Neural crest cell (in vitro differentiated cells): ENCODE measurements around the gene GATAD2B. TPM values are rescaled to one million over a fixed set of nuclear protein-coding genes. Genes with fewer than 3 reads are reported as not detected.
A peak's percentile ranks its signal among the peaks of the same experiment; 100 is the strongest.

ENCODE experiments used
- DNase-seq: peaks from one replicate; pipeline ENCODE4 v3.0.0; 2021; ENCODE audit warnings: low read depth, mixed read lengths, low spot score
- H3K27ac Mint-ChIP-seq: one replicate; pipeline ENCODE4 v1.8.0; 2021; ENCODE audit warnings: mild to moderate bottlenecking, mixed read lengths; ENCODE audit not compliant: unreplicated experiment
- H3K27me3 Mint-ChIP-seq: 2 replicates; pipeline ENCODE4 v1.8.0; 2021; ENCODE audit warnings: low read depth, mild to moderate bottlenecking, mixed read lengths
- H3K36me3 Mint-ChIP-seq: 2 replicates; pipeline ENCODE4 v1.8.0; 2021; ENCODE audit warnings: low read depth, mild to moderate bottlenecking, mixed read lengths
- H3K4me1 Mint-ChIP-seq: 2 replicates; pipeline ENCODE4 v1.8.0; 2021; ENCODE audit warnings: mixed read lengths
- H3K4me3 Mint-ChIP-seq: one replicate; pipeline ENCODE4 v1.8.0; 2021; ENCODE audit warnings: mild to moderate bottlenecking, mixed read lengths
- H3K9me3 Mint-ChIP-seq: 2 replicates; pipeline ENCODE4 v1.8.0; 2021; ENCODE audit warnings: mixed read lengths
- CTCF ChIP-seq: fragments of 200-600 bp; sonication (generic); conservative IDR thresholded peaks from 2 replicates; pipeline ENCODE4 v1.5.0; 2021; ENCODE audit warnings: antibody characterized with exemption, mild to moderate bottlenecking
- total RNA-seq: library from RNA; stranded (reverse); gene quantifications from 2 replicates; pipeline ENCODE4 v1.2.1, GENCODE V29; 2021

The GATAD2B gene
- total RNA-seq, 1 donor from 2014 or later = 52.5 TPM

DNA sequence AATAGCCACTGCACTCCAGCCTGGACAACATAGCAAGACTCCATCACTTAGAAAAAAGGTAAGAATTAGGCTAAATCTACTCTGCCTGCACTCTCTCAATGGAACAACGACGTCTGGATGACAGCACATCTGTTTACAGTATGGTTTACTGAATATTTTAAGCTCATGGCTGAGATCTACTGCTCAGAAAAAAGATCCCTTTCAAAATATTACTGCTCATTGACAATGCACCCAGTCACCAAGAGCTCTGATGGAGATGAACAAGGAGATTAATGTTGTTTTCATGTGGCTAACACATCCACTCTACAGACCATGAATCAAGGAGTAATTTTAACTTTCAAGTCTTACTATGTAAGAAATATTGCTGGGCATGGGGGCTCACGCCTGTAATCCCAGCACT is 89.6 kb downstream of the GATAD2B start:
- no peaks in the 10 kb centered on the region for H3K27me3 Mint-ChIP-seq
- H3K36me3 Mint-ChIP-seq = peaks cover under 1% of the 10 kb centered on the region
- H3K4me1 Mint-ChIP-seq = peaks cover 5% of the 10 kb centered on the region
- no peak for DNase-seq
- TF ChIP-seq CTCF = no peak
- no peak overlapping the region for H3K4me3 Mint-ChIP-seq
- H3K9me3 Mint-ChIP-seq = no peaks in the 10 kb centered on the region
- no peak overlapping the region for H3K27ac Mint-ChIP-seq

GRCh38 chr1:153832293-153832692 is 90.5 kb downstream of the GATAD2B start:
- Mint-ChIP-seq H3K4me1 (peaks cover 5% of the 10 kb centered on the region), H3K36me3 (peaks cover 9% of the 10 kb centered on the region), H3K4me3 (no peak overlapping the region), H3K27me3 (no peaks in the 10 kb centered on the region), H3K27ac (no peak overlapping the region), H3K9me3 (no peaks in the 10 kb centered on the region)
- TF ChIP-seq CTCF = no peak
- no peak for DNase-seq

DNA sequence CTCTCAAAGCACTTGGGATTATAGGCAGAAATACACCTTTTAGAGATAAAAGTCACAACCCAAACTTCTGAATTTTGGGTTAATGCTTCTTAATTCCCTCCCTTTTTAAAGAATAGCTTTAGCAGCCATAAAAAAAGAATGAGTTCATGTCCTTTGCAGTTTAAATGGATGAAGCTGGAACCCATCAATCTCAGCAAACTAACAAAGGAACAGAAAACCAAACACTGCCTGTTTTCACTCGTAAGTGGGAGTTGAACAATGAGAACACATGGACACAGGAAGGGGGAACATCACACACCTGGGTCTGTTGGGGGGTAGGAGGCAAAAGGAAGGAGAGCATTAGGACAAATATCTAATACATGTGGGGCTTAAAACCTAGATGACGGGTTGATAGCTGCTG is 91.7 kb downstream of the GATAD2B start:
- TF ChIP-seq CTCF = no peak
- no peak for DNase-seq
- peaks cover 5% of the 10 kb centered on the region for H3K4me1 Mint-ChIP-seq
- peaks cover 11% of the 10 kb centered on the region for H3K36me3 Mint-ChIP-seq
- H3K27ac Mint-ChIP-seq = no peak overlapping the region
- H3K4me3 Mint-ChIP-seq = no peak overlapping the region
- H3K27me3 Mint-ChIP-seq = no peaks in the 10 kb centered on the region
- H3K9me3 Mint-ChIP-seq = no peaks in the 10 kb centered on the region

GRCh38 chr1:153827168-153827964 is 95.4 kb downstream of the GATAD2B start:
- Mint-ChIP-seq H3K4me1 (peaks cover 5% of the 10 kb centered on the region), H3K27ac (no peak overlapping the region), H3K36me3 (peaks cover 11% of the 10 kb centered on the region), H3K27me3 (no peaks in the 10 kb centered on the region), H3K4me3 (no peak overlapping the region), H3K9me3 (no peaks in the 10 kb centered on the region)
- TF ChIP-seq CTCF = peak; percentile 24
- DNase-seq = no peak

DNA sequence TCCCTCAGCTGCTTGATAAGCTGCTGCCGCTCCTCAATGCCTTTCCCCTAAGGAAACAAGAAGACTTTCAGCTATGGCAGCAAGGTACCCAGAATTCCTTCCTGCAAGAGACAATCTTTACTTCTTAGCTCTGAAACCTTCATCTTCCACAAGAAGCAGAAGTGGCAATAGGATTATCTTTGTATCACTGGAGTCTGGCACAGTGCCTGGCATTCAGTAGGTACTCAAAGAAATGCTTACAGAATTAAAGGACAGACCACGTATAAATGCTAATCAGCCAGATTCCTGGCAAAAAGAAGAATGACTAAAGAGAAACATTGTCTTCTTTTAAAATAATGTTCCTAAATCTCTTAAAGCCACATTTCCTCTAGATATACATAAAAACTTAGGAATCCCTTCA is 103.9 kb downstream of the GATAD2B start:
- TF ChIP-seq CTCF = no peak
- no peak for DNase-seq
- no peaks in the 10 kb centered on the region for H3K27me3 Mint-ChIP-seq
- no peaks in the 10 kb centered on the region for H3K4me1 Mint-ChIP-seq
- H3K36me3 Mint-ChIP-seq = peaks cover 23% of the 10 kb centered on the region
- H3K27ac Mint-ChIP-seq = no peak overlapping the region
- no peaks in the 10 kb centered on the region for H3K9me3 Mint-ChIP-seq
- no peak overlapping the region for H3K4me3 Mint-ChIP-seq
